GM10248 (cell line): ENCODE measurements around the gene SMC1B.

ENCODE experiments used
- CTCF ChIA-PET: fragments of 300-600 bp; sonication (Branson Sonifier 250); formaldehyde crosslinking; extraction: SDS; loops from one replicate; lab custom pipeline; 2021; ENCODE audit warnings: antibody characterized with exemption; lab: Yijun Ruan, JAX
- POLR2A ChIA-PET: fragments of 350-650 bp; sonication (Branson Sonifier 250); formaldehyde crosslinking; extraction: SDS; loops from one replicate; lab custom pipeline; 2020; ENCODE audit warnings: antibody characterized with exemption; lab: Yijun Ruan, JAX
- DNase-seq: peaks from one replicate; pipeline ENCODE4 v3.0.0; 2012; ENCODE audit errors: extremely low spot score
- CTCF ChIP-seq: IDR thresholded peaks from 2 replicates; pipeline ENCODE4 v1.5.1; 2012; ENCODE audit warnings: mild to moderate bottlenecking, low read depth; ENCODE audit errors: extremely low read depth, missing control alignments, control extremely low read depth

SMC1B gene

GRCh38 chr22:45418056-45418769 is 4.8 kb upstream of the SMC1B start:
- CTCF ChIA-PET, result no interaction called here
- no peak for TF ChIP-seq CTCF
- POLR2A ChIA-PET, result no interaction called here
- DNase-seq, result no peak

GRCh38 chr22:45413013-45413367 is 409 bp downstream of the SMC1B start:
- ChIA-PET POLR2A (no interaction called here), CTCF (interaction anchor here (1.3 kb wide), 1 partner anchor 23 kb away, joined by 3 read pairs; no protein-coding TSS in a partner anchor)
- DNase-seq, result no peak
- no peak for TF ChIP-seq CTCF

- DNase-seq, result no peak
- TF ChIP-seq CTCF, result no peak
- CTCF ChIA-PET, result no interaction called here
- POLR2A ChIA-PET, result no interaction called here
Measured at GRCh38 chr22:45407793-45408192, 5.6 kb downstream of the SMC1B start.

- DNase-seq, result no peak
- no peak for TF ChIP-seq CTCF
- POLR2A ChIA-PET, result no interaction called here
- CTCF ChIA-PET, result interaction anchor here (1.2 kb wide), 1 partner anchor 59 kb away, joined by 3 read pairs; no protein-coding TSS in a partner anchor
Measured at GRCh38 chr22:45402466-45402985, 10.9 kb downstream of the SMC1B start.

- ChIA-PET CTCF (interaction anchor here (0.9 kb wide), 1 partner anchor 35 kb away, joined by 3 read pairs; no protein-coding TSS in a partner anchor), POLR2A (no interaction called here)
- no peak for TF ChIP-seq CTCF
- no peak for DNase-seq
Measured at GRCh38 chr22:45399712-45400445, 13.5 kb downstream of the SMC1B start.

GRCh38 chr22:45398214-45398613 is 15.2 kb downstream of the SMC1B start:
- DNase-seq, result no peak
- CTCF ChIA-PET, result no interaction called here
- TF ChIP-seq CTCF, result no peak
- POLR2A ChIA-PET, result no interaction called here
